ENCODE data around the gene CFAP298. TPM values are rescaled to one million over a fixed set of nuclear protein-coding genes. Genes with fewer than 3 reads are reported as not detected.

The CFAP298 gene
- polyA plus RNA-seq, 1 of the 3 experiments (the other 2 are of a cell fraction) = 57.8 TPM

GRCh38 chr21:32602099-32602498 lies 10.1 kb downstream of the CFAP298 start:
- ChIA-PET CTCF (interaction anchor here (1.4 to 5.2 kb wide), 11 partner anchors 10 to 329 kb away, joined by 3 to 151 read pairs (median 7); partner anchors contain the start of gene CFAP298), POLR2A (interaction anchor here (1.5 to 1.6 kb wide), 2 partner anchors 11 to 199 kb away, joined by 5 to 8 read pairs; partner anchors contain the start of gene CFAP298)
- Histone ChIP-seq H3F3A (replicated peaks; ENCODE audit: insufficient read depth) (peaks cover 16% of the 10 kb centered on the region), H4K20me1 (ENCODE audit: insufficient read depth) (no peaks in the 10 kb centered on the region), H3K27me3 (ENCODE audit: insufficient read depth) (no peaks in the 10 kb centered on the region), H3K36me3 (replicated peaks in 1 of 2; ENCODE audit: control insufficient read depth in 1 of 2, insufficient read depth in 2 of 2, low read length in 1 of 2) (peaks cover 56 to 68% of the 10 kb centered on the region in 2 experiments), H3K4me2 (no peak overlapping the region), H3K79me2 (ENCODE audit: insufficient read depth) (no peaks in the 10 kb centered on the region), H3K9ac (no peak overlapping the region), H3K9me3 (no peaks in the 10 kb centered on the region), H3K4me1 (ENCODE audit: control insufficient read depth in 1 of 2, insufficient read depth in 2 of 2, low read depth in 1 of 2, low read length in 1 of 2) (no peaks in the 10 kb centered on the region), H3K4me3 (ENCODE audit: low read depth in 2 of 2, low read length in 1 of 2) (no peak overlapping the region), H2AFZ (ENCODE audit: low read depth) (no peak overlapping the region), H3K9me2 (no peaks in the 10 kb centered on the region), H3K27ac (ENCODE audit: low read depth in 2 of 2, low read length in 1 of 2) (peak overlapping the region in 1 of 2 experiments; percentile 49; a peak in 1 of 4 replicates)
- 96% methylated on average over 4 of the region's 6 CpGs for WGBS (ENCODE audit: low lambda C conversion rate)
- no peak for DNase-seq
- TF ChIP-seq RXRA (IDR thresholded peaks at IDR 0.05; ENCODE audit: borderline replicate concordance, low read depth) (no peak), TEAD4 (IDR thresholded peaks at IDR 0.05; ENCODE audit: borderline replicate concordance, insufficient read depth) (no peak), FOXM1 (IDR thresholded peaks at IDR 0.05; ENCODE audit: low read depth) (no peak)

GRCh38 chr21:32599526-32599925 lies 12.7 kb downstream of the CFAP298 start:
- Histone ChIP-seq H4K20me1 (ENCODE audit: insufficient read depth) (no peaks in the 10 kb centered on the region), H3K4me3 (ENCODE audit: low read depth in 2 of 2, low read length in 1 of 2) (no peak overlapping the region), H3K4me1 (ENCODE audit: control insufficient read depth in 1 of 2, insufficient read depth in 2 of 2, low read depth in 1 of 2, low read length in 1 of 2) (0 out of 4 replicates have a peak, but pooled peaks cover 0 to 3% of the 10 kb centered on the region in 2 experiments), H3K9me2 (no peaks in the 10 kb centered on the region), H3K9me3 (no peaks in the 10 kb centered on the region), H2AFZ (ENCODE audit: low read depth) (no peak overlapping the region), H3K79me2 (ENCODE audit: insufficient read depth) (no peaks in the 10 kb centered on the region), H3K4me2 (no peak overlapping the region), H3K27ac (ENCODE audit: low read depth in 2 of 2, low read length in 1 of 2) (no peak overlapping the region), H3F3A (replicated peaks; ENCODE audit: insufficient read depth) (peaks cover 21% of the 10 kb centered on the region), H3K27me3 (ENCODE audit: insufficient read depth) (no peaks in the 10 kb centered on the region), H3K9ac (no peak overlapping the region), H3K36me3 (replicated peaks in 1 of 2; ENCODE audit: control insufficient read depth in 1 of 2, insufficient read depth in 2 of 2, low read length in 1 of 2) (peaks cover 38 to 49% of the 10 kb centered on the region in 2 experiments)
- no peak for DNase-seq
- no peak for TF ChIP-seq SIN3A (IDR thresholded peaks at IDR 0.05; ENCODE audit: borderline replicate concordance, low read depth, low read length)
- TF ChIP-seq MAX (IDR thresholded peaks at IDR 0.05; ENCODE audit: low read depth) = no peak
- no peak for TF ChIP-seq MXI1 (IDR thresholded peaks at IDR 0.05; ENCODE audit: low read depth, low read length)
- no peak for TF ChIP-seq GABPA (IDR thresholded peaks at IDR 0.05; ENCODE audit: low read depth)
- TF ChIP-seq CHD2 (IDR thresholded peaks at IDR 0.05; ENCODE audit: low read length, partially characterized antibody) = no peak
- no peak for TF ChIP-seq TEAD4 (IDR thresholded peaks at IDR 0.05; ENCODE audit: borderline replicate concordance, insufficient read depth)
- TF ChIP-seq TCF12 (IDR thresholded peaks at IDR 0.05) = no peak
- TF ChIP-seq NRF1 (IDR thresholded peaks at IDR 0.05; ENCODE audit: low read depth, low read length) = no peak
- TF ChIP-seq CTCF (IDR thresholded peaks at IDR 0.05) = no peak
- TF ChIP-seq RCOR1 (IDR thresholded peaks at IDR 0.05; ENCODE audit: low read length) = no peak
- TF ChIP-seq SMC3 (IDR thresholded peaks at IDR 0.05; ENCODE audit: low read depth, low read length) = no peak
- no peak for TF ChIP-seq EP300 (IDR thresholded peaks at IDR 0.05; ENCODE audit: borderline replicate concordance in 1 of 2, low read depth in 1 of 2, low read length in 1 of 2)
- no peak for TF ChIP-seq GATA2 (CRISPR knock-in tag; IDR thresholded peaks at IDR 0.05)
- no peak for TF ChIP-seq PBX3 (IDR thresholded peaks at IDR 0.05)
- TF ChIP-seq FOXM1 (IDR thresholded peaks at IDR 0.05; ENCODE audit: low read depth) = no peak
- POLR2A ChIA-PET = no interaction called here
- CTCF ChIA-PET = interaction anchor here (1.1 to 5.2 kb wide), 9 partner anchors 10 to 216 kb away, joined by 3 to 151 read pairs (median 18); partner anchors contain the start of gene CFAP298
- WGBS (ENCODE audit: low lambda C conversion rate) = 97% methylated on average over 7 of the region's 8 CpGs

Measured in SK-N-SH (cell line).